Measurements from ENCODE around the gene KIAA0753.

- TF ChIP-seq ZNF713 (CRISPR knock-in tag; IDR thresholded peaks at IDR 0.05) (no peak), GPBP1L1 (CRISPR knock-in tag; IDR thresholded peaks at IDR 0.05) (no peak), POLR2A (IDR thresholded peaks at IDR 0.05; ENCODE audit: insufficient read depth in 1 of 2, low read depth in 2 of 2, low read length in 2 of 2) (no peak), EZH2 (conservative IDR thresholded peaks at IDR 0.05; ENCODE audit: low read depth, low read length) (no peak), MED13 (CRISPR knock-in tag; IDR thresholded peaks at IDR 0.05) (no peak), POLR2G (IDR thresholded peaks at IDR 0.05; ENCODE audit: low read depth, low read length) (no peak), POLR2AphosphoS5 (IDR thresholded peaks at IDR 0.05; ENCODE audit: low read depth, low read length) (no peak), CTCF (CRISPR knock-in tag; IDR thresholded peaks at IDR 0.05) (no peak), ZBTB20 (CRISPR knock-in tag; IDR thresholded peaks at IDR 0.05; ENCODE audit: borderline replicate concordance, low read depth) (no peak), REPIN1 (CRISPR knock-in tag; IDR thresholded peaks at IDR 0.05; ENCODE audit: borderline replicate concordance, low read depth) (no peak), FOXP1 (IDR thresholded peaks at IDR 0.05) (no peak), FOXP1 (CRISPR knock-in tag; IDR thresholded peaks at IDR 0.05) (peak; percentile 29; the same call in 1 of the 2 replicates), FOXK1 (CRISPR knock-in tag; IDR thresholded peaks at IDR 0.05; ENCODE audit: borderline replicate concordance, low read depth) (no peak), MXD3 (CRISPR knock-in tag; IDR thresholded peaks at IDR 0.05) (no peak)
These were observed 41.2 kb upstream of the KIAA0753 start for GRCh38 chr17:6681671-6682070.
